ENCODE measurements around the gene QRFP.

Gene QRFP

GRCh38 chr9:130872912-130873503, 23.6 kb downstream of the QRFP start:
- no peak for DNase-seq (ENCODE audit: extremely low read depth in 1 of 2, low read depth in 1 of 2)

GRCh38 chr9:130872508-130872907, 24.1 kb downstream of the QRFP start:
- DNase-seq (ENCODE audit: extremely low read depth in 1 of 2, low read depth in 1 of 2) = no peak

- DNase-seq (ENCODE audit: extremely low read depth in 1 of 2, low read depth in 1 of 2) = no peak
These were observed 24.5 kb downstream of the QRFP start for GRCh38 chr9:130872093-130872492.

GRCh38 chr9:130871395-130872062, 25.1 kb downstream of the QRFP start:
- DNase-seq (ENCODE audit: extremely low read depth in 1 of 2, low read depth in 1 of 2) = no peak

GRCh38 chr9:130870491-130871381, 25.9 kb downstream of the QRFP start:
- no peak for DNase-seq (ENCODE audit: extremely low read depth in 1 of 2, low read depth in 1 of 2)

- no peak for DNase-seq (ENCODE audit: extremely low read depth in 1 of 2, low read depth in 1 of 2)
These were observed 27.4 kb downstream of the QRFP start for GRCh38 chr9:130869250-130869649.

- no peak for DNase-seq (ENCODE audit: extremely low read depth in 1 of 2, low read depth in 1 of 2)
These were observed 28.4 kb downstream of the QRFP start for GRCh38 chr9:130868230-130868629.

- no peak for DNase-seq (ENCODE audit: extremely low read depth in 1 of 2, low read depth in 1 of 2)
These were observed 29.1 kb downstream of the QRFP start for GRCh38 chr9:130867556-130867955.

GRCh38 chr9:130866474-130866965, 30.1 kb downstream of the QRFP start:
- DNase-seq (ENCODE audit: extremely low read depth in 1 of 2, low read depth in 1 of 2) = peak; percentile 3 to 28

- DNase-seq (ENCODE audit: extremely low read depth in 1 of 2, low read depth in 1 of 2) = no peak
These were observed 30.7 kb downstream of the QRFP start for GRCh38 chr9:130865921-130866320.

- no peak for DNase-seq (ENCODE audit: extremely low read depth in 1 of 2, low read depth in 1 of 2)
These were observed 32.1 kb downstream of the QRFP start for GRCh38 chr9:130864541-130864940.

GRCh38 chr9:130862747-130863146, 33.9 kb downstream of the QRFP start:
- no peak for DNase-seq (ENCODE audit: extremely low read depth in 1 of 2, low read depth in 1 of 2)

- no peak for DNase-seq (ENCODE audit: extremely low read depth in 1 of 2, low read depth in 1 of 2)
These were observed 34.4 kb downstream of the QRFP start for GRCh38 chr9:130862217-130862616.

- DNase-seq (ENCODE audit: extremely low read depth in 1 of 2, low read depth in 1 of 2) = no peak
These were observed 35.0 kb downstream of the QRFP start for GRCh38 chr9:130861372-130862180.

- no peak for DNase-seq (ENCODE audit: extremely low read depth in 1 of 2, low read depth in 1 of 2)
These were observed 35.9 kb downstream of the QRFP start for GRCh38 chr9:130860458-130861316.

GRCh38 chr9:130858739-130859705, 37.6 kb downstream of the QRFP start:
- no peak for DNase-seq (ENCODE audit: extremely low read depth in 1 of 2, low read depth in 1 of 2)

- DNase-seq (ENCODE audit: extremely low read depth in 1 of 2, low read depth in 1 of 2) = no peak
These were observed 38.5 kb downstream of the QRFP start for GRCh38 chr9:130857864-130858738.

GRCh38 chr9:130856474-130856873, 40.1 kb downstream of the QRFP start:
- no peak for DNase-seq (ENCODE audit: extremely low read depth in 1 of 2, low read depth in 1 of 2)

Data from stimulated activated CD8-positive, alpha-beta memory T cell treated with anti-CD3 and anti-CD28 coated beads, Interleukin-7, amount 100 ng/mL, for 48 hours (primary cell).